ENCODE measurements around the gene MEIOC. TPM values are rescaled to one million over a fixed set of nuclear protein-coding genes. Genes with fewer than 3 reads are reported as not detected.
"Not testable (repeated sequence)": the region's sequence is repeated elsewhere in the genome, so short reads cannot be mapped to it uniquely, and the experiment has no call there.

Gene MEIOC
- total RNA-seq, 4 donors from 2014 or later, result 0.28 TPM; not detected in 3

DNA sequence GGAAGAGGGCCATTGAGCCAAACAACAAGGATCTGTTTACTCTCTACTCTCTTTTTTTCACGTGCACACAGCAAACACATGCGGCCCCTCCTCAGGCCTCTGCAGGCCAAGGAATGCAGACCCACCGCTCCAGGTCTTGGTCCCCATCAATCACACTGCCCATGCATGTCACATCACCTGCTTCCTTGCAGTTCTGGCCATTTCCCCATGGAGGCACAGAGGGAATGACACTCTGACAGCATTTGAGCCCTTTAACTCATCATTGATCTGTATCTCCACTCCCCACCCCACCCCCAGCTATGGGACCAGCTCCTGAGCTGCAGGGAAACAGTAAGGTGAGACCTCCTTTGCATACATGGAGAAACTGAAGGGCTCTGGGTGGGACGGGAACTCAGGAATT, 45.9 kb upstream of the MEIOC start:
- intact Hi-C loops (cut with DNase I; ENCODE audit: low total_unique reads), result no loop called here
- no peak overlapping the region for H3K27ac ChIP-seq
- TF ChIP-seq POLR2A (IDR thresholded peaks at IDR 0.05), result no peak
- TF ChIP-seq, protein P1, sequence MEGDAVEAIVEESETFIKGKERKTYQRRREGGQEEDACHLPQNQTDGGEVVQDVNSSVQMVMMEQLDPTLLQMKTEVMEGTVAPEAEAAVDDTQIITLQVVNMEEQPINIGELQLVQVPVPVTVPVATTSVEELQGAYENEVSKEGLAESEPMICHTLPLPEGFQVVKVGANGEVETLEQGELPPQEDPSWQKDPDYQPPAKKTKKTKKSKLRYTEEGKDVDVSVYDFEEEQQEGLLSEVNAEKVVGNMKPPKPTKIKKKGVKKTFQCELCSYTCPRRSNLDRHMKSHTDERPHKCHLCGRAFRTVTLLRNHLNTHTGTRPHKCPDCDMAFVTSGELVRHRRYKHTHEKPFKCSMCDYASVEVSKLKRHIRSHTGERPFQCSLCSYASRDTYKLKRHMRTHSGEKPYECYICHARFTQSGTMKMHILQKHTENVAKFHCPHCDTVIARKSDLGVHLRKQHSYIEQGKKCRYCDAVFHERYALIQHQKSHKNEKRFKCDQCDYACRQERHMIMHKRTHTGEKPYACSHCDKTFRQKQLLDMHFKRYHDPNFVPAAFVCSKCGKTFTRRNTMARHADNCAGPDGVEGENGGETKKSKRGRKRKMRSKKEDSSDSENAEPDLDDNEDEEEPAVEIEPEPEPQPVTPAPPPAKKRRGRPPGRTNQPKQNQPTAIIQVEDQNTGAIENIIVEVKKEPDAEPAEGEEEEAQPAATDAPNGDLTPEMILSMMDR (IDR thresholded peaks at IDR 0.05), result no peak

DNA sequence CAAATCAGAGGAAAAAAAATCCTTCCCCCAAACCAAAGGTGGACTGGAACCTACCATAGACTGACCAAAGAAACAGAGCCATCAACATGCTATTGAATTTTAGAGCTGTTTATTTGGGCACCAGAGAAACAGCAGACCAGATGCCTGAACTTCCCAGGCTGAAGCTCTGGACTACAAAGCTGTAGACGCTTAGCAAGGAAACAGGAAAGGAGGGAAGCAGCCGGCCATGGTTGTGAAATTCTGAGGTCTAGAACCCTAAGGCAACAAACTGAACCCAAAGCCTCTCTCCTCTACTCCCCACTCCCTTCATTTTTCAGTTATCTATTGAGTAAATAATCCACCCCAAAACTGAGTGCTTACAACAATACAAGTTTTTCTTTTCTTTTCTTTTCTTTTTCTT, 45.4 kb upstream of the MEIOC start:
- Histone ChIP-seq H3K9me3 (no peaks in the 10 kb centered on the region), H3K36me3 (no peaks in the 10 kb centered on the region), H3K4me1 (no peaks in the 10 kb centered on the region), H3K4me3 (no peak overlapping the region), H3K27me3 (no peaks in the 10 kb centered on the region), H3K27ac (no peak overlapping the region)
- TF ChIP-seq POLR2A (IDR thresholded peaks at IDR 0.05), result no peak
- TF ChIP-seq, protein P1 (IDR thresholded peaks at IDR 0.05), result no peak
- intact Hi-C loops (cut with DNase I; ENCODE audit: low total_unique reads), result no loop called here
- no peak for DNase-seq

More for the DNA sequence above, 45.9 kb upstream of the MEIOC start:
- Histone ChIP-seq H3K4me3 (no peak overlapping the region), H3K27me3 (no peaks in the 10 kb centered on the region), H3K36me3 (no peaks in the 10 kb centered on the region), H3K9me3 (no peaks in the 10 kb centered on the region), H3K4me1 (no peaks in the 10 kb centered on the region)
- DNase-seq, result no peak

DNA sequence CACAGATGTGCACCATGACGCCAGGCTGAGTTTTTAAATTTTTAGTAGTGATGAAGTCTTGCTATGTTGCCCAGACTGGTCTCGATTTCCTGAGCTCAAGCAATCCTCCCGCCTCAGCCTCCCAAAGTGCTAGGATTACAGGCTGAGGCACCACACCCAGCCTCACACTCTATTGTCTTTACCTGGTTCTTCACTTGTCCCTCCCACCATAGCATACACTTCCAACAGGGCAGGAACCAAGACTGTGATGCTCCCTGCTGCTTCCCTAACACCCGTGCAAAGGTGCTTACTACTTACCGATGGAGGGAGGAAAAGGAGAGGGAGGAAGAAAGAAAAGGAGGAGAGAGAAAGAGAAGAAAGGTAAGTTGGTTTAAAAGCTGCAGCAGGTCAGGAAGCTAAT, 41.4 kb upstream of the MEIOC start:
- no peaks in the 10 kb centered on the region for H3K4me1 ChIP-seq
- H3K27ac ChIP-seq, result no peak overlapping the region
- no peaks in the 10 kb centered on the region for H3K36me3 ChIP-seq
- no peaks in the 10 kb centered on the region for H3K27me3 ChIP-seq
- TF ChIP-seq, protein P1 (IDR thresholded peaks at IDR 0.05), result no peak
- TF ChIP-seq POLR2A (IDR thresholded peaks at IDR 0.05), result no peak
- intact Hi-C loops (cut with DNase I; ENCODE audit: low total_unique reads), result no loop called here
- no peak for DNase-seq
- no peaks in the 10 kb centered on the region for H3K9me3 ChIP-seq
- no peak overlapping the region for H3K4me3 ChIP-seq

DNA sequence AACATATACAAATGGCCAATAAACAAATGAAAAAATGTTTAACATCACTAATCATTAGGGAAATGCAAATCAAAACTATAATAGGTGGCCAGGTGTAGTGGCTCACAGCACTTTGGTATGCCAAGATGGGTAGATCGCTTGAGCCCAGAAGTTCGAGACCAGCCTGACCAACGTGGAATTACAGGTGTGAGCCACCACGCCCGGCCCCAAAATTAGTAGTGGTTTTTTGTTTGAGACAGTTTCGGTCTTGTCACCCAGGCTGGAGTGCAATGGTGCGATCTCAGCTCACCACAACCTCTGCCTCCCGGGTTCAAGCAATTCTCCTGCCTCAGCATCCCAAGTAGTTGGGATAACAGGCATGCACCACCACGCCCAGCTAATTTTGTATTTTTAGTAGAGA, 37.6 kb upstream of the MEIOC start:
- H3K9me3 ChIP-seq; H3K27ac ChIP-seq; intact Hi-C loops (cut with DNase I; ENCODE audit: low total_unique reads); H3K4me1 ChIP-seq; H3K4me3 ChIP-seq; H3K27me3 ChIP-seq; H3K36me3 ChIP-seq; DNase-seq: not testable (repeated sequence)

DNA sequence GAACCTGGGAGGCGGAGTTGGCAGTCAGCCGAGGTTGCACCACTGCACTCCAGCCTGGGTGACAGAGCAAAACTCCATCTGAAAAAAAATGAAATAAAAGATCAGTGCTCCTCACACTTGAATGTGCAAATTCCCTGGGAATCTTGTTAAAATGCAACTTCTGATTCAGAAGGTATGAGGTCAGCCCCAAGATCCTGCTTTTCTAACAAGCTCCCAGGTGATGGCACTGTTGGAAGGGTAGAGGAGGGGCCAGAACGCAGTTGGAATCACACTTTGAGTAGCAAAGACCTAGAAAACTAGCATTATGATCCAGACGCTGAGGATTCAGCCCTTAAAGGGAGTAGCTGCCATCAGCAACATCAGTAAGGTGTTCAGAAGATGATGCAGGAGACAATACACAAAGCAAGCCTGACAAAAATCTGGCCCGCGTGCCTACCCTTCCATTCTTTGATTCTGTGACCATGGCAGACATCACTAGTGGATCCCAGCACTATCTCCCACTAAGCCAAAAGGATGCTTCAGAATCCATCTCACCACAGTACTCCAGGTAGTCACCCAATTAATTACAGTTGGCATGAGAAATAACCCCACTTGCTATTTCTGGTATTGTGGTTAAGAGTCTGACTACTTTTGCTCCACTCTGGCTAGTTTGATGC, 33.1 kb upstream of the MEIOC start:
- no peak for DNase-seq
- Histone ChIP-seq H3K27me3 (no peaks in the 10 kb centered on the region), H3K4me3 (no peak overlapping the region), H3K36me3 (no peaks in the 10 kb centered on the region), H3K9me3 (no peaks in the 10 kb centered on the region), H3K27ac (no peak overlapping the region), H3K4me1 (no peaks in the 10 kb centered on the region)
- intact Hi-C loops (cut with DNase I; ENCODE audit: low total_unique reads), result no loop called here
- TF ChIP-seq, protein P1 (IDR thresholded peaks at IDR 0.05), result no peak
- no peak for TF ChIP-seq POLR2A (IDR thresholded peaks at IDR 0.05)

Measured in uterus (tissue), 4 donors.